Measurements from ENCODE around the gene HTRA3.
A peak's percentile ranks its signal among the peaks of the same experiment; 100 is the strongest.

HTRA3 gene

DNA sequence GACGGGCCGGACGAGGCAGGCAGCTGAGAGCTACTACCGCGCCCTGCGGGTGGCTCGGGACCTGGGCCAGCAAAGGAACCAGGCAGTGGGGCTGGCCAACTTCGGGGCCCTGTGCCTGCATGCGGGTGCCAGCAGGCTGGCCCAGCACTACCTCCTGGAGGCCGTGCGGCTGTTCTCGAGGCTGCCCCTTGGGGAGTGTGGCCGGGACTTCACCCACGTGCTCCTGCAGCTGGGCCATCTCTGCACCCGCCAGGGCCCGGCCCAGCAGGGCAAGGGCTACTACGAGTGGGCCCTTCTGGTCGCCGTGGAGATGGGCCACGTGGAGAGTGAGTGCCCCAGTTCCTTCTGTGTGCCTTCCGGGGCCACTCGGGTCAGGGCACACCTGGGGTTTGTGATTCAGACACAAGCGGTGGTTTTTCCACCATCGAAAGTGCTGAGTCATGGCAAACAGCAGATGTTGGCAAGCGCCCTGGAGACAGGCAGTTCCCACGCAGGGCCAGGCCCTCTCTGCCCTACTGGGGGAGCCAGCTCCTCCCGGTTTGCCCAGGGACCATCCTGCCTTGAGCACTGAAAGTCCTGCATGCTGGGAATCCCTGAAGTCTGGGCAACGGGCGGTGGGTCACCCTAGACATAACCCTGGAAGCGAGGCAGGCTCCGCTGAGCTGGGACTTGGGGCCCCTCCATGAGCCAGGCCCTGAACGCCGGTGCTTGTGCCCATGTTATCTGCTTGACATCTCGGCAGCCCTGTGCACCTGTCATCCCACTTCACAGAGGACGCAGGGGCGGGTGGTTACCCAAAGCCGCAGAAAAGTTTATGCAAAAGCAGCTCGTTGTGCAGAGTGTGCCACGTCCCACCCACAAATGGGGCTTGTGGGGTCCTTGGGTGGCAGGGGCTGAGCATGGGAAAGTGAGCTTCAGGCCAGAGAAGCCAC lies 41.0 kb upstream of the HTRA3 start:
- peak; percentile 82 for DNase-seq (ENCODE audit: low spot score)
- in situ Hi-C loops (cut with MboI; ENCODE audit: low pct_unique_long_range_greater_than_20kb, low sequenced_read_pairs, unreplicated experiment): no loop called here
- TF ChIP-seq CTCF (IDR thresholded peaks at IDR 0.05; ENCODE audit: extremely low read depth, insufficient read depth, missing control alignments): no peak

GRCh38 chr4:8229331-8229975 lies 40.1 kb upstream of the HTRA3 start:
- no peak for DNase-seq (ENCODE audit: low spot score)
- no peak for TF ChIP-seq CTCF (IDR thresholded peaks at IDR 0.05; ENCODE audit: extremely low read depth, insufficient read depth, missing control alignments)
- in situ Hi-C loops (cut with MboI; ENCODE audit: low pct_unique_long_range_greater_than_20kb, low sequenced_read_pairs, unreplicated experiment): no loop called here

DNA sequence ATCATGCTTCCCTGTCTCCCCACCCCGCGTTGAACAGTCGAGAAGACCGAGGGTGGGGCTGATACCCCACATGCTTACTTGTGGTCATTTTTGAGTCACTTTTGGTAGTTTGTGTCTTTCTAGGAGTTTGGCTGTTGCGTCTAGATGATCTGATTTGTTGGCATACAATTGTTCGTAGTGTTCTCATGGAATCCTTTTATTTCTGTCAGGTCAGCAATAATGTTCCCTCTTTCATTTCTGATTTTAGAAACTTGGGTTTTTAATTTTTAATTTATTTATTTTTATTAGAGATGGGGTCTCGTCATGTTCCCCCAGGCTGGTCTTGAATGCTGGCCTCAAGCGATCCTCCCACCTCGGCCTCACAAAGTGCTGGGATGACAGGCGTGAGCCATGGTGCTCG lies 39.5 kb upstream of the HTRA3 start:
- no peak for DNase-seq (ENCODE audit: low spot score)
- in situ Hi-C loops (cut with MboI; ENCODE audit: low pct_unique_long_range_greater_than_20kb, low sequenced_read_pairs, unreplicated experiment): no loop called here
- no peak for TF ChIP-seq CTCF (IDR thresholded peaks at IDR 0.05; ENCODE audit: extremely low read depth, insufficient read depth, missing control alignments)

DNA sequence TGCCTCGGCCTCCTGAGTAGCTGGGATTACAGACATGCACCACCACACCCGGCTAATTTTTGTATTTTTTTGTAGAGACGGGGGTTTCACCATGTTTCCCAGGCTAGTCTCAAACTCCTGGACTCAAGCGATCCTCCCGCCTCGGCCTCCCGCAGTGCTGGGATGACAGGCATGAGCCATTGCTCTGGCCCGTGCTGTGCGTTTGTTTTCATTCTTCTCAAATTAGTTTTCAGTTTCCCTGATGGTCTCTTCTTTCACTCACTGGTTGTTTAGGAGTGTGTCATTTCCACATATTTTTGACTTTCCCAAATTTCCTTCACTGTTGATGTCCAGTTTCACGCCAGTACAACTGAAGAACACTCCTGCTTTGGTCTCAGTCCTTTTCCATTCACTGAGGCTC lies 38.7 kb upstream of the HTRA3 start:
- TF ChIP-seq CTCF (IDR thresholded peaks at IDR 0.05; ENCODE audit: extremely low read depth, insufficient read depth, missing control alignments): no peak
- no peak for DNase-seq (ENCODE audit: low spot score)
- in situ Hi-C loops (cut with MboI; ENCODE audit: low pct_unique_long_range_greater_than_20kb, low sequenced_read_pairs, unreplicated experiment): no loop called here

GRCh38 chr4:8231551-8232049 lies 38.0 kb upstream of the HTRA3 start:
- no peak for DNase-seq (ENCODE audit: low spot score)
- in situ Hi-C loops (cut with MboI; ENCODE audit: low pct_unique_long_range_greater_than_20kb, low sequenced_read_pairs, unreplicated experiment): no loop called here
- TF ChIP-seq CTCF (IDR thresholded peaks at IDR 0.05; ENCODE audit: extremely low read depth, insufficient read depth, missing control alignments): no peak

- no peak for TF ChIP-seq CTCF (IDR thresholded peaks at IDR 0.05; ENCODE audit: extremely low read depth, insufficient read depth, missing control alignments)
- in situ Hi-C loops (cut with MboI; ENCODE audit: low pct_unique_long_range_greater_than_20kb, low sequenced_read_pairs, unreplicated experiment): no loop called here
- DNase-seq (ENCODE audit: low spot score): no peak
Measured at GRCh38 chr4:8232748-8233147, 36.8 kb upstream of the HTRA3 start.
